NCI-H748 (cell line): ENCODE data around the gene CT47C1.

Experiments used
- DNase-seq: peaks from one replicate; lab custom pipeline; 2025; ENCODE audit not compliant: unreplicated experiment; lab: John Stamatoyannopoulos, UW

Gene CT47C1

GRCh38 chrX:119073200-119073905, 560 bp downstream of the CT47C1 start:
- DNase-seq, result no peak

DNA sequence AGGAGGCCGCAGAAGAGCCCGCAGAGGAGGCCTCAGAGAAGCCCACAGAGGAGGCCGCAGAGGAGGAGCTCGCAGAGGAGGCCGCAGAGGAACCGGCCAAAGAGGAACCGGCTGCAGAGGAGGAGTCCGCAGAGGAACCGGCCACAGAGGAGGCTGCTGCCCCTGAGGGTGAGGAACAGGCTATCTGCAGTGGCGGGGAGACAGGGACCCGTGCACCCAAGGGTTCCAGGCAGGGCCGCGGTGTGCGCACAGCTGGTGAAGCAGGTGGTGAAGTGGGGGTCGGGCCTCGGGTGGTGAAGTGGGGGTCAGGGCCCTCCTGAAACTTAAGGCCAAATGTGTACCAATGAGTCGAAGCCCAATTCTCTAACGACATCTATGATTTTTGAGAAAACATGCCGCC, 1.1 kb downstream of the CT47C1 start:
- DNase-seq, result no peak

- DNase-seq, result peak; percentile 19
Observed at GRCh38 chrX:119075270-119076025, 2.7 kb downstream of the CT47C1 start.

DNA sequence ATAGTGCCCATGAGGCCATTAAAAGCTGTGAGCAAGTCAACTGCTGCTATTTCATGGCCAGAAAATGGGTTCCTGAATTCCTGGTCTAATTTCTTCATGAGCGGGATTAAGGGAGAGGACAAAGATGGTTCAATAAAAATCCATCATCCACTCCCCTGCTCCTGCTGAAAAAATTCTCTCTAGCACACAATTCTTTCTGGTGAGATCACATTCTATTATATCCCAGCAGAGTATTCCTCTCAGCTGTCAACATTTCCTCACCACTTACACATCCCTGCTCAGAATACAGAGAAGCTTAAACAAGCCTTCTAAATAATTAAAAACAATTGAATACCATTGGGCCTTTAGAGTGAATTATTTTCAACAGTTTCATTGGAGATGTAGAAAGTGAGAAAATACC, 9.5 kb downstream of the CT47C1 start:
- DNase-seq, result no peak

GRCh38 chrX:119084766-119085165, 12.0 kb downstream of the CT47C1 start:
- no peak for DNase-seq

GRCh38 chrX:119087121-119087520, 14.3 kb downstream of the CT47C1 start:
- DNase-seq, result no peak

GRCh38 chrX:119089619-119090018, 16.8 kb downstream of the CT47C1 start:
- DNase-seq, result no peak

DNA sequence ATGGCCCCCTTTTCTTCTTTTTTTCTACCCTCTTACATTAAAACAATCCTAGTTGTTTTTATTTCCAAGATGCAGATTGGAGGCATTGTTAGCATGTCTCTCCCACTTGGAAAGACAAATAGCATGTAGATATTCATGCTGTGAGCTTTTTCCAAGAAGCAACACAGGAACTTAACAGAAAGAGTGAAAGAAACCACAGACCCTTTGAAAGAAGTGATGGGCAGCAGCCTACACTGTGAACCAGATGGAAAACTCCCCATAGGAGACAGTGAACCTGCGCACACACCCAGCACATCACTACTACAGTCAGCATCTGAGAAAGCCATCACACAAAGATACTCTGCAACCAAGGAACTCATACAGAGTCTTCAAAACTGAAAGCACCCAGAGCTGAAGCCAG, 17.8 kb downstream of the CT47C1 start:
- DNase-seq, result no peak

DNA sequence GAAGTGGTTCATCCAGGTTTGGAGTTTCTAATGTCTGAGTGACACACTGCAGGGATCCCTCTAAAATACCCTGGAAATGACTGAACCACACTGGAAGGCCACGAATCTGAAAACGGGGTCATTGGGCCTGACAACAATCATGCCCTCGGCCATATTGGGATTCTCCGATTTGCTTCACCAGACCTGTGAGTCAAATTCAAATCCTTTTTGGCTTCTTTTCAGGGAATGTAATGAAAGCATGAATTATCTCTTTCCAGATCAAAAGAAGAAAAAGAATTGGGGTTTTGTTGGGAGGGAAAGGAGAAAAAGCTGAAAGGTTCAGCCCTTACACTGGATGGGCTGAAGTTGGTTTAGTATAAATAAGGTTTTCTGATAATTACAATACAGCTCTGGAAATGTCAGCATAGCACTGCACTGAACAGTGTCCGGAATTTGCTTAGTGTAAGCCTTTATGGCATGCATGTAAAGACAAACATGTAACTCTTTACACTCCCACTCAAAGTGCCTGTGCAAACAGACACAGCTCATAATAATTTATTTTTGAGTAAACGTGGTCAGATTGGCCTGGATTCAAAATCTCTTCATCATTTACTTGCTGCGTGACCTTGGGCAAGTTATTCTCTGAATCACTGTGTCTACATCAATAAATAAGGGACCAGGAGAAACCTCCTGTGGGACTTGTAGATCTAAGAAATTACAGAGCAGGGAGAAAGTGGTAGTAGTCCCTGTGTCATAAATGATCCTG, 21.4 kb downstream of the CT47C1 start:
- peak; percentile 73 for DNase-seq

DNA sequence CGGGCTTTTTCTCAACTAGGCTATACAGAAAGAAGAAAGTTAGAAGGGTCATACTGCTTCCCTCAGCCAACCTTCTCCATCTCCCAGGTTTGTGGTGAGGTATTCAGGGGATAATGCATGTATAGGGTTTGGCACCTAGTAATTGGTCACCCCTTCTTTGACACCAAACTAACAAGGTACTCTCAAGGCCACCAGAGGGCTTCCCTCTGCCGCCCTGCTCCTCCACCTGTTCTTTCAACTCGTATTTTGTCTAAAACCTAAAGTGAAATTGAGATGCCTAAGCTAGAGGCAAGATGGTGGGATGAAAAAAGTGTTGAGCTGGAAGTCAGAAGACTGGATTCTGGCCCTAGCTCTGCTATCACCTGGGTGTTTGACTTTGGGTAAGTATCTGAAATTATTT, 22.0 kb downstream of the CT47C1 start:
- no peak for DNase-seq

- no peak for DNase-seq
Observed at GRCh38 chrX:119095936-119096335, 23.1 kb downstream of the CT47C1 start.

GRCh38 chrX:119101168-119101567, 28.4 kb downstream of the CT47C1 start:
- DNase-seq, result no peak

GRCh38 chrX:119105826-119106225, 33.0 kb downstream of the CT47C1 start:
- no peak for DNase-seq

DNA sequence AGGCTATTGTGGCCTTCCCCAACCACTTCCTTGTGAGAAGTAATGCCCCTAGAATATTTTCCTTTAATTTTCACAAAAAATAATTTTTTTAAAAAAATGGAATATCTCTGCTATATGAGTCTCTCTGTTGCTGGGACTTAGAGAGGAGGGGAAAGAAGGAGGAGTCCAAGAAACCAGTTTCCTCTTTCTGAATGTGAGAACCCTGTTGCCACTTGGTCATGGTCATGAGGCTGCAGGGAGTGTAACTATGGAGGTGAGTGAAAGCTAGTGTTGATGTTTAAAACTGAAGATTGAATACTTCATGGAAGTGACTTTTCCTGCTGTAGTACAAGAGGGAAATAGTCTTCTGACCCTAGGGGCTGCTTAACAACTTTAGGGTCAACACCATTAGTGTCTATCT, 34.4 kb downstream of the CT47C1 start:
- no peak for DNase-seq

GRCh38 chrX:119118780-119119395, 46.1 kb downstream of the CT47C1 start:
- DNase-seq, result peak; percentile 71

DNA sequence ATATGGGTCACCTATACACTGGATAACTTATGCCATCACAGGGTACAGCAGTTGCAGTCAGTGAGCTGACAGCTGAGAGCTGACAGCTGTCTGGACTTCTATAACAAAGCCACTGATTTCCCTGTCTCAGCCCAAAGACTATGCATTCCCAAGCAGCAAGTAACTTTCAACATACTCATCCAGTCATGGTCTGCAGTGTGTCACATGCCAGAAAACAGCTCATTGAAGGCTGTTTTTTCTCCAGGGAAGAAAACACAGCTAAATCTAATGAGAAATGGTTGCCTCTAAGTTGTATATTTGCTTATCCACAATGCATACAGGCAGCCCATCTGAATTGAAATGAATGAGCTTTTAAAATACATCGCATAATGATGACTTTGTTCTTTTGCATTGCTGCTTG, 48.5 kb downstream of the CT47C1 start:
- no peak for DNase-seq
